Measurements from ENCODE around the gene COG5.

COG5 gene

GRCh38 chr7:107276220-107276827 lies 287.4 kb downstream of the COG5 start:
- Histone ChIP-seq H3K27ac (replicated peaks) (no peak overlapping the region), H3K27me3 (ENCODE audit: insufficient read depth, poor library complexity, severe bottlenecking) (no peaks in the 10 kb centered on the region), H3K4me3 (replicated peaks; ENCODE audit: insufficient read depth, low read length) (no peak overlapping the region)
- no peak for DNase-seq (ENCODE audit: low read depth in 1 of 2, low spot score in 1 of 2)
- TF ChIP-seq SPI1 (IDR thresholded peaks at IDR 0.05; ENCODE audit: borderline replicate concordance, low read depth) (no peak), POLR2AphosphoS5 (IDR thresholded peaks at IDR 0.05; ENCODE audit: low read depth) (no peak), GABPA (IDR thresholded peaks at IDR 0.05; ENCODE audit: low read depth) (no peak), REST (IDR thresholded peaks at IDR 0.05; ENCODE audit: insufficient replicate concordance, low read depth) (no peak)
- TF ChIP-seq, protein P1, sequence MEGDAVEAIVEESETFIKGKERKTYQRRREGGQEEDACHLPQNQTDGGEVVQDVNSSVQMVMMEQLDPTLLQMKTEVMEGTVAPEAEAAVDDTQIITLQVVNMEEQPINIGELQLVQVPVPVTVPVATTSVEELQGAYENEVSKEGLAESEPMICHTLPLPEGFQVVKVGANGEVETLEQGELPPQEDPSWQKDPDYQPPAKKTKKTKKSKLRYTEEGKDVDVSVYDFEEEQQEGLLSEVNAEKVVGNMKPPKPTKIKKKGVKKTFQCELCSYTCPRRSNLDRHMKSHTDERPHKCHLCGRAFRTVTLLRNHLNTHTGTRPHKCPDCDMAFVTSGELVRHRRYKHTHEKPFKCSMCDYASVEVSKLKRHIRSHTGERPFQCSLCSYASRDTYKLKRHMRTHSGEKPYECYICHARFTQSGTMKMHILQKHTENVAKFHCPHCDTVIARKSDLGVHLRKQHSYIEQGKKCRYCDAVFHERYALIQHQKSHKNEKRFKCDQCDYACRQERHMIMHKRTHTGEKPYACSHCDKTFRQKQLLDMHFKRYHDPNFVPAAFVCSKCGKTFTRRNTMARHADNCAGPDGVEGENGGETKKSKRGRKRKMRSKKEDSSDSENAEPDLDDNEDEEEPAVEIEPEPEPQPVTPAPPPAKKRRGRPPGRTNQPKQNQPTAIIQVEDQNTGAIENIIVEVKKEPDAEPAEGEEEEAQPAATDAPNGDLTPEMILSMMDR (IDR thresholded peaks at IDR 0.05; ENCODE audit: insufficient read depth, low read length): no peak

- Histone ChIP-seq H3K27ac (replicated peaks) (no peak overlapping the region), H3K27me3 (ENCODE audit: insufficient read depth, poor library complexity, severe bottlenecking) (no peaks in the 10 kb centered on the region), H3K4me3 (replicated peaks; ENCODE audit: insufficient read depth, low read length) (no peak overlapping the region)
- TF ChIP-seq REST (IDR thresholded peaks at IDR 0.05; ENCODE audit: insufficient replicate concordance, low read depth) (no peak), GABPA (IDR thresholded peaks at IDR 0.05; ENCODE audit: low read depth) (no peak), SPI1 (IDR thresholded peaks at IDR 0.05; ENCODE audit: borderline replicate concordance, low read depth) (no peak), POLR2AphosphoS5 (IDR thresholded peaks at IDR 0.05; ENCODE audit: low read depth) (no peak)
- TF ChIP-seq, protein P1 (IDR thresholded peaks at IDR 0.05; ENCODE audit: insufficient read depth, low read length): no peak
- DNase-seq (ENCODE audit: low read depth in 1 of 2, low spot score in 1 of 2): no peak
Measured at GRCh38 chr7:107274506-107274905, 289.2 kb downstream of the COG5 start.

DNA sequence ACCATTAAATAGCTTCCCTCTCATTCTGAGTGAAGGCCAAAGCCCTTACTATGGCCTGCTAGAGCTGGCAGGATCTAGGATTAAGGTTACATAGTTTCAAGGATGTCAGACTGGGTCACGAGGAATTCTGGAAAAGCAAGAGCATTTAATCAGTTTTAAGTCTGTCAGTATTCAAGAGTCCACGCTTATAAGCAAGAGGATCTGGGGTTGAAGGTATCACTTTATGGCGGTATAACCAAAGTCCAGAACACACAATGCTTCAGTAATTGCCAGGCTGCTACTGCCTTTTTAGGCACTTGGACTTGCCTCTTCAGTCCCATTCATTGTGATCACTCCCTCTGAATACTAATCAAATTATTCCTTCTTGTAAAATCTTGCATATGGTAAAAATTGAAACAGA lies 293.9 kb downstream of the COG5 start:
- DNase-seq (ENCODE audit: low read depth in 1 of 2, low spot score in 1 of 2): no peak
- TF ChIP-seq REST (IDR thresholded peaks at IDR 0.05; ENCODE audit: insufficient replicate concordance, low read depth) (no peak), POLR2AphosphoS5 (IDR thresholded peaks at IDR 0.05; ENCODE audit: low read depth) (no peak), SPI1 (IDR thresholded peaks at IDR 0.05; ENCODE audit: borderline replicate concordance, low read depth) (no peak), GABPA (IDR thresholded peaks at IDR 0.05; ENCODE audit: low read depth) (no peak)
- TF ChIP-seq, protein P1 (IDR thresholded peaks at IDR 0.05; ENCODE audit: insufficient read depth, low read length): no peak
- H3K27me3 ChIP-seq (ENCODE audit: insufficient read depth, poor library complexity, severe bottlenecking): no peaks in the 10 kb centered on the region

More for the DNA sequence above, 293.9 kb downstream of the COG5 start:
- Histone ChIP-seq H3K4me3 (replicated peaks; ENCODE audit: insufficient read depth, low read length) (no peak overlapping the region), H3K27ac (replicated peaks) (no peak overlapping the region)
